Left lobe of liver (tissue), 2 donors: ENCODE results near the gene CCL5. TPM values are rescaled to one million over a fixed set of nuclear protein-coding genes. Genes with fewer than 3 reads are reported as not detected.
A peak's percentile ranks its signal among the peaks of the same experiment; 100 is the strongest.

Experiments used
- ATAC-seq: fragments of 200-7000 bp; cut with Tn5 transposase; one replicate; pipeline ENCODE4 v1.9.1; 2020; ENCODE audit warnings: mild to moderate bottlenecking, moderate library complexity
- DNase-seq: peaks from one replicate; pipeline ENCODE4 v3.0.0-alpha.2; 2020; ENCODE audit warnings: low spot score
- total RNA-seq: library from RNA; stranded (reverse); gene quantifications from one replicate; pipeline ENCODE4 v1.2.1, GENCODE V29; 2021
- donor health status: DM: no; HTN: no; CAD: no; lungs with moderate emphysema.
- donor health status: DM: no; HTN: yes; CAD: no.

The CCL5 gene
- 0.48 TPM for total RNA-seq

DNA sequence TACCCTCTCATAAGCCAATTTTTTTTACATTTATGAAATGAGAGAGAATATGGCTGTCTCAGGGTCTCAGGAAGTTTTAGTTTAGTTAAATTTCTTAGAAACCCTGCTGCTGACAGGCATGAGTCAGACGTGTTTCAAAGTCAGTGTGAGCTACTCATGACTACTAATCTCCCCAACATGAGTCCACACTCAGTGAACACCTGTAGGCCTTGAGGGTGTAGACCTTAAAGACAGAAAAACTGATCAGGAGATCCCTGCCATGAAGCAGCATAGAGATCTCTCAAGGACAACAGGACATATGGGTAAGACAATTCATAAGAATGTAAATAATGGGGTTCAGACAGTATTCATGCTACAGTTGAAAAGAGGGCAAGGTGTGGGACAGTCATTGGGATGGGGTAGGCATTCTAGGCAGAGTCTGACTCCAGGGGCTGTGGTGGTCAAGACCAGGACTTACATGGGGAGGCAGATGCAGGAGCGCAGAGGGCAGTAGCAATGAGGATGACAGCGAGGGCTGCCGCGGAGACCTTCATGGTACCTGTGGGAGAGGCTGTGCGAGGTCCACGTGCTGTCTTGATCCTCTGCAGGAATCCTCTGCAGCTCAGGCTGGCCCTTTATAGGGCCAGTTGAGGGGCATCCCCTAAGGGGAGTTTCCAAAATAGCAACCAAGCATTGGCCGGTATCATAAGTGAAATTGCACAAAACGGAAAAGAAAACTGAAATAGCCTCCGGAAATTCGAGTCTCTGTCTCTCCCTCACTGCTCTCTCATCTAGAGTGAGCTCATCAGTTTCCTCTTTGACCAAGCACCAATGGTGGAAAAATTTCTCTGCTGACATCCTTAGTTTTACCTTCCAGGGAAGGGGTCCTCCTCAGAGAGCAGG is at the start of gene CCL5:
CCL5 (minus strand) TSS at position 588 of the 882 bp plus-strand sequence.
- peak; percentile 12 for ATAC-seq
- no peak for DNase-seq

DNA sequence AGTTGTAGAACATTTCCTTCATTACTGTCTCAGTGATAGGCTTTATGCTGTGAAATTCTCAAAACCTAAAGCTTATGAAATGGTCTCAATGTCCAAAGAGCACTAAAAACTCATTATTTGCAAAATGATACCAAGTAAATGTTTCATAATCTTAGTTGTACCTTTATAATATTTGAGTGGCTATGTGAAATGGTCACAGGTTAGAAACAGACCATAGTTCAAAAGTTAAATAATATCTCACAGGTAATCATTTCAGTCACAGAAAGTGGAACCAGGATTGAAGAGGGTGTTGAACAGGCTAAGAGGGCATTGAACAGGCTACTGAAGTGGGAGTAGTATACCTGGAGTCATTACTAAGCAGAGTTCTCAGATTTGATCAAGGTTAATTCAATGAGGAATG is 47.6 kb upstream of the CCL5 start:
- DNase-seq (no peak), ATAC-seq (peak; percentile 59)

- no peak for ATAC-seq
- no peak for DNase-seq
Measured at GRCh38 chr17:35923609-35924114, 43.5 kb upstream of the CCL5 start.

DNA sequence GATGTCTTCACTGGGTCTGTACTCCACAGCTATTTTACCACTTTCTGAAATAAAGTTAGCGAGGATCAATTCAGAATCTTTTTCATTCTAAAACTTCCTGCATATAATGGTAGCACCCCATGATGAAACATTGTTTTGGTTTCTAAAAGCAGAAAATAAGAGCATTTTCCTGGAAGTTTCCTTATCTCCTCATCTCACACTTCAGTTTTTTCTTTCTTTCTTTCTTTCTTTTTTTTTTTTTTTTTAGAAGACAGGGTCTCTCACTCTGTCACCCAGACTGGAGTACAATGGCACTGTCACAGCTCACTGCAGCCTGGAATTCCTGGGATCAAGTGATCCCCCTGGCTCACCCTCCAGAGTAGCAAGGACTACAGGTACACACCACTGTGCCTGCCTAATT is 40.1 kb upstream of the CCL5 start:
- ATAC-seq (no peak), DNase-seq (no peak)

- no peak for ATAC-seq
- no peak for DNase-seq
Measured at GRCh38 chr17:35918665-35919064, 38.5 kb upstream of the CCL5 start.

- DNase-seq (no peak), ATAC-seq (no peak)
Measured at GRCh38 chr17:35917519-35918213, 37.5 kb upstream of the CCL5 start.

- ATAC-seq, result peak; percentile 74
Measured at GRCh38 chr17:35915153-35915964, 35.2 kb upstream of the CCL5 start.

DNA sequence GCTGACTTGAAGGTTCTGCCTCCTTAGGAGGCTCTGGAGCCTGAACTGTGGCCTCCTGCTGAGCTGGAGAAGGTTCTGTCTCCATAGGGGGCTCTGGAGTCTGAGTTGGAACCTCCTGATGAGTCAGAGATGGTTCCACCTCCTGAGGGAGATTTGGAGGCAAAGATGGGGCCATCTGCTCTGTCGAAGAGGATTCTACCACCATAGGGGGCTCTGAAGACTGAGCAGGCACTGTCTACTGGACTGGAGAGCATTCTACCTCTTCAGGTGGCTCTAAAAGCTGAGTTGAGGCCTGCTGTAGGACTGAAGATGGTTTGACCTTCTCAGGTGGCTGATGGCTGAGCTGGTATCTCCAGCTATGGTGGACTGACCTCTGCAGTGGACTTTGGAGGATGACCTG is 34.2 kb upstream of the CCL5 start:
- ATAC-seq (no peak), DNase-seq (no peak)

More at GRCh38 chr17:35915153-35915964, 35.2 kb upstream of the CCL5 start:
- DNase-seq, result peak; percentile 68

DNA sequence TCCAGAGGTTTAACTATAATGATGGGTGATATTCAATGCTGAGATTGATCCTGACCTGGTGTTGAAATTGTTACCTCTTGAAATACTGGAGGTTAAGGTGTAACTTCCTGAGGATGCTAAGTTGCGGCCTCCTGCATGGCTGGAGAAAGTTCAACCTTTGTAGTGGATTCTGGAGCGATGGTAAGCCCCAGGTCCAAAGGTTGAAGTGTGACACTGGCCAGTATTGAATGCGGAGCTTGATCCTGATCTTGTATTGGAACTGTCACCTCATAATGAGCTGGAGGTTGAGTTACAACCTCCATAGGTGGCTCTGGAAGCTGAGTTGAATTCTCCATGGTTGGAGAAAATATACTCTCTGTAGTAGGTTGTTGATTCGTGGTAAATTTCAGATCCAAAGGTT is 33.4 kb upstream of the CCL5 start:
- ATAC-seq, result peak; percentile 51
- DNase-seq, result peak; percentile 59

DNA sequence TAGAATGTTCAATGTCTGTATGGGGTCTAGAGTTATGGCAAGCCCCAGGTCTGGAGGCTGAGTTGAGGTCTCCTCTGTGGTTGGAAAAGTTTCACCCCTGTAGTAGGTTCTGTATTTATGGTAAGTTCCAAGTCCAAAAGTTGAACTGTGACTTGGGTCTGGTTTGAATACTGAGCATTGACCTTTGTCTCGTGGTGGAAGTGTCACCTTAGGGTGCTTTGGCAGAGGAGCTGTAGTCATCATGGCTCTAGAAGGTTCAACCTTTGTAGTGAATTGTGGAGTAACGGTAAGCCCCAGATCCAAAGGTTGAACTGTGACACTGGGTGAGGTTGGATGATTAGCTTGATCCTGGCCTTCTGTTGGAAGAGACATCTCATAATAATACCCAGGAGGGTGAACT is 32.8 kb upstream of the CCL5 start:
- ATAC-seq (peak; percentile 69), DNase-seq (peak; percentile 69)

DNA sequence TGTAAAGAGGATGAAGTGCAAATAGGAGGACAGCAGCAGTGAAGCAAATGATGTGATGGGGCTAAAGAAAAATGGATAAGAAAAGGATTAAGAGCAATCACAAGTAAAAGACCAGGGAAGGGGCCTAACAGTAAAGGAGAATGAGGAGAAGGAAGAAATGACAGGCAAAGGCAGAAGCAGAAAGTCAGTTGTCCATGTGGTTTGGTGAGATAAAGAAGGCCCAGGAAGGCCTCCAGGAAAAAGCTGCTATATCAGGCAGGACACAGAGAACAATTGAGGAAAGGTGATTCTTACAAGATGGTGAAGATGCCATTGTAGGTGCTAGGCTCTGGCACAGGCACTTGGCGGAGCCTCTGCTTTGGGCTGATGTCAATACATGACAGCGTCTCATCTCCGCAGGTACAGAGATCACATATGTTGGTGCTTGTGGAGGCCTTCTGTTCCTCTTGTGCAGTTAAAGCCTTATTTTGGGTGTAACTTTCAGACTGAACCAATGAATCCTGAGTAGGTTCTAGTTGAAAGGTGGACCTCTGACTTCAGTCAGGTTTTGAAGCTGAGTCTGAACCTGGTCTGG is 32.3 kb upstream of the CCL5 start:
- DNase-seq, result no peak
- no peak for ATAC-seq

DNA sequence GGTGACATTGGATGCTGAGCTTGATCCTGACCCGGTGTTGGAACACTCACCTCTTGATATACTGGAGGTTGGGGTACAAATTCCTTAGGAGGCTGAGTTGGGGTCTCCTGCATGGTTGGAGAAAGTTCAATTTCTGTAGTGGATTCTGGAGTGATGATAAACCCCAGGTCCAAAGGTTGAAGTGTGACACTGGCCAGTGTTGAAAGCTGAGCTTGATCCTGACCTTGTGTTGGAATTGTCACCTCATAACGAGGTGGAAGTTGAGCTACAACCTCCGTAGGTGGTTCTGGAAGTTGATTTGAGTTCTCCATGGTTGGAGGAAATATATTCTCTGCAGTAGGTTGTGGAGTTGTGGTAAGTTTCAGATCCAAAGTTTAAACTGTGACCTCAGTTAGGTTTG is 29.2 kb upstream of the CCL5 start:
- DNase-seq (no peak), ATAC-seq (no peak)

DNA sequence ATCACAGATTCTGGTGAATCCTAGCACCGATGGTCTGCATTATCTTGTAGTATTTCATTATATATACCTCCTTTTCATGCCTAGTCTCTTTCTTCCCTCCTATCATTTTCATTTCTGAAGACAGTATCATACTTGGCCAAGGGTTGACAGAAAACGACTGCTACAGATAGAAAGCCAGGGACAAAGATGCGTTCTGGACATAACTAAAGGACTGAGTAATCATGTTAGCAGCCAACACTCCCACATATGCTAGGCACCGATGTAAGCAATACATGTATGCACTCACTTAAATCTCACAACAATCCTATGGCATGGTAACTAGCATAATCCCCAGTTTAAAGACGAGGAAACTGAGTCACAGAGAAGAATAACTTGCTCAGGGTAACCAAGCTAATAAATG is 27.5 kb upstream of the CCL5 start:
- ATAC-seq (no peak), DNase-seq (no peak)

- ATAC-seq (no peak), DNase-seq (no peak)
Measured at GRCh38 chr17:35906926-35907637, 26.9 kb upstream of the CCL5 start.

- ATAC-seq (no peak), DNase-seq (no peak)
Measured at GRCh38 chr17:35906191-35906925, 26.2 kb upstream of the CCL5 start.

GRCh38 chr17:35903451-35903850 is 23.3 kb upstream of the CCL5 start:
- DNase-seq, result no peak
- ATAC-seq, result no peak

- DNase-seq, result no peak
- no peak for ATAC-seq
Measured at GRCh38 chr17:35901631-35902175, 21.5 kb upstream of the CCL5 start.

GRCh38 chr17:35900708-35901480 is 20.7 kb upstream of the CCL5 start:
- DNase-seq, result no peak
- ATAC-seq, result no peak
